Measurements from ENCODE around the gene PRR11.
"Not testable (repeated sequence)": the region's sequence is repeated elsewhere in the genome, so short reads cannot be mapped to it uniquely, and the experiment has no call there.

Gene PRR11

DNA sequence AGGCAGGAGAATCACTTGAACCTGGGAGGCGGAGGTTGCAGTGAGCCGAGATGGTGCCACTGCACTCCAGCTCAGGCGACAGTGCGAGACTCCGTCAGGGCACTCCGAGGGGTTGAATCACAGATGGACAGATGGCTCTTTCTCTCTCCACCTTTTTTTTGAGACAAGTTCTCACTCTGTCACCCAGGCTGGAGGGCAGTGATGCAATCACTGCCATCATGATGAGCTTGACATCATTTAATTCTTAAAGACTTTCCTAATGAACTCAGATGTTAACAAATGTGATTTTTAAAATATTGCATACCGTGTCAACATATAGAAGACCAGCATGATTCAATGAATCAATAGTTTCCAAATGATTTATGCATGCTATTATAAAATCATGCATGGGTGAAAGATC lies 68.3 kb downstream of the PRR11 start:
- no peaks in the 10 kb centered on the region for H3K79me2 ChIP-seq (ENCODE audit: control insufficient read depth, insufficient read depth, low read length)
- DNase-seq = no peak
- H2AK5ac ChIP-seq (ENCODE audit: low read length) = no peak overlapping the region
- no peaks in the 10 kb centered on the region for H3K79me1 ChIP-seq (ENCODE audit: low read length)
- H2BK120ac ChIP-seq (ENCODE audit: low read depth, low read length) = no peak overlapping the region
- H3K56ac ChIP-seq (ENCODE audit: low read length) = no peak overlapping the region
- H3K4me2 ChIP-seq (ENCODE audit: low read length) = no peak overlapping the region
- H3K9ac ChIP-seq (ENCODE audit: low read length) = no peak overlapping the region
- H4K5ac ChIP-seq (ENCODE audit: low read length) = no peak overlapping the region
- no peak overlapping the region for H3K27ac ChIP-seq (ENCODE audit: low read depth, low read length)
- H3K23ac ChIP-seq (ENCODE audit: low read length) = no peak overlapping the region
- H3K18ac ChIP-seq (ENCODE audit: low read length) = no peak overlapping the region
- no peak overlapping the region for H2BK15ac ChIP-seq (replicated peaks; ENCODE audit: low read depth)
- H4K8ac ChIP-seq (ENCODE audit: low read depth, low read length) = no peak overlapping the region
- H3K4me1 ChIP-seq (ENCODE audit: control insufficient read depth, low read depth, low read length) = no peaks in the 10 kb centered on the region
- no peak overlapping the region for H3K4me3 ChIP-seq (ENCODE audit: low read length)
- H2BK5ac ChIP-seq (ENCODE audit: low read length) = no peak overlapping the region
- no CpG with 5 or more reads among the region's 7 CpGs for WGBS (ENCODE audit: extremely low coverage, insufficient coverage, low lambda C conversion rate)
- H3K36me3 ChIP-seq (ENCODE audit: control insufficient read depth, insufficient read depth, low read length) = no peaks in the 10 kb centered on the region
- H3K27me3 ChIP-seq (ENCODE audit: insufficient read depth, low read length, poor library complexity) = no peaks in the 10 kb centered on the region
- H3K4ac ChIP-seq (ENCODE audit: low read depth, low read length) = no peak overlapping the region

DNA sequence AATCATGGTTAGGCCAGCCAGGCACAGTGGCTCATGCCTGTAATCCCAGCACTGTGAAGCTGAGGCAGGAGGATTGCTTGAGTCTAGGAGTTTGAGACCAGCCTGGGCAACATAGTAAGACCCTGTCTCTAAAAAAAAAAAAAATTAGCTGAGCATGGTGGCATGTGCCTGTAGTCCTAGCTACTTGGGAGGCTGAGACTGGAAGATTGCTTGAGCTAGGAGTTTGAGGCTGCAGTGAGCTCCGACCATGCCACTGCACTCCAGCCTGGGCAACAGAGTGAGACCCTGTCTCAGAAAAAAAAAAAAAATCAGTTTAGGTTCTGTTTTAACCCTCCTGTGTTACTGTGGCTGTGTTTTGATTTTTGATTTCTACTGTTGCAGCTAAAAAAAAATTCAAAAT lies 73.0 kb downstream of the PRR11 start:
- not testable (repeated sequence) for H3K9ac ChIP-seq (ENCODE audit: low read length); H2BK5ac ChIP-seq (ENCODE audit: low read length); H4K5ac ChIP-seq (ENCODE audit: low read length); H3K79me2 ChIP-seq (ENCODE audit: control insufficient read depth, insufficient read depth, low read length); H3K27me3 ChIP-seq (ENCODE audit: insufficient read depth, low read length, poor library complexity); H2AK5ac ChIP-seq (ENCODE audit: low read length); H3K4me2 ChIP-seq (ENCODE audit: low read length); H3K23ac ChIP-seq (ENCODE audit: low read length); H3K4me1 ChIP-seq (ENCODE audit: control insufficient read depth, low read depth, low read length); H3K27ac ChIP-seq (ENCODE audit: low read depth, low read length); H4K8ac ChIP-seq (ENCODE audit: low read depth, low read length); DNase-seq; H3K4ac ChIP-seq (ENCODE audit: low read depth, low read length); H3K56ac ChIP-seq (ENCODE audit: low read length); H3K79me1 ChIP-seq (ENCODE audit: low read length); H3K4me3 ChIP-seq (ENCODE audit: low read length); H2BK15ac ChIP-seq (replicated peaks; ENCODE audit: low read depth); H3K36me3 ChIP-seq (ENCODE audit: control insufficient read depth, insufficient read depth, low read length); H2BK120ac ChIP-seq (ENCODE audit: low read depth, low read length); H3K18ac ChIP-seq (ENCODE audit: low read length)
- no CpG with 5 or more reads among the region's 1 CpG for WGBS (ENCODE audit: extremely low coverage, insufficient coverage, low lambda C conversion rate)

DNA sequence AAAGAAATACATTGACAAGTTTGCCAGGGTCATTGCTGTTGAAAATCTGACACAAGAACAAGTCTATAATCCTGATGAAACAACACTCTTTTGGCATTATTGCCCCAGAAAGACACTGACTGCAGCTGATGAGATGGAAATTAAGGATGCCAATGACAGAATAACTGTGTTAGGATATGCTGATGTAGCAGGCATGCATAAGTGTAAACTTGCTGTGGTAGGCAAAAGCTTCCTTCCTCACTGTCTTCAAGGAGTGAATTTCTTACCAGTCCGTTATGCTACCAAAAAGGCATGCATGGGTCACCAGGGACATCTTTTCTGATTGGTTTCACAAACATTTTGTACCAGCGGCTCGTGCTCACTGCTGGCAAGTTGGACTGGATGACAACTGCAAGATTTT lies 75.2 kb downstream of the PRR11 start:
- H3K4me2 ChIP-seq (ENCODE audit: low read length) = no peak overlapping the region
- H3K79me2 ChIP-seq (ENCODE audit: control insufficient read depth, insufficient read depth, low read length) = no peaks in the 10 kb centered on the region
- WGBS (ENCODE audit: extremely low coverage, insufficient coverage, low lambda C conversion rate) = no CpG with 5 or more reads among the region's 3 CpGs
- H2AK5ac ChIP-seq (ENCODE audit: low read length) = no peak overlapping the region
- H3K18ac ChIP-seq (ENCODE audit: low read length) = no peak overlapping the region
- no peak overlapping the region for H4K8ac ChIP-seq (ENCODE audit: low read depth, low read length)
- H3K4me1 ChIP-seq (ENCODE audit: control insufficient read depth, low read depth, low read length) = no peaks in the 10 kb centered on the region
- H3K23ac ChIP-seq (ENCODE audit: low read length) = no peak overlapping the region
- H3K27me3 ChIP-seq (ENCODE audit: insufficient read depth, low read length, poor library complexity) = no peaks in the 10 kb centered on the region
- H2BK15ac ChIP-seq (replicated peaks; ENCODE audit: low read depth) = no peak overlapping the region
- H3K9ac ChIP-seq (ENCODE audit: low read length) = no peak overlapping the region
- no peak overlapping the region for H3K27ac ChIP-seq (ENCODE audit: low read depth, low read length)
- H2BK5ac ChIP-seq (ENCODE audit: low read length) = no peak overlapping the region
- H3K56ac ChIP-seq (ENCODE audit: low read length) = no peak overlapping the region
- H3K4me3 ChIP-seq (ENCODE audit: low read length) = no peak overlapping the region
- no peak for DNase-seq
- H4K5ac ChIP-seq (ENCODE audit: low read length) = no peak overlapping the region
- no peak overlapping the region for H3K4ac ChIP-seq (ENCODE audit: low read depth, low read length)
- H3K79me1 ChIP-seq (ENCODE audit: low read length) = no peaks in the 10 kb centered on the region
- no peak overlapping the region for H2BK120ac ChIP-seq (ENCODE audit: low read depth, low read length)
- H3K36me3 ChIP-seq (ENCODE audit: control insufficient read depth, insufficient read depth, low read length) = no peaks in the 10 kb centered on the region

DNA sequence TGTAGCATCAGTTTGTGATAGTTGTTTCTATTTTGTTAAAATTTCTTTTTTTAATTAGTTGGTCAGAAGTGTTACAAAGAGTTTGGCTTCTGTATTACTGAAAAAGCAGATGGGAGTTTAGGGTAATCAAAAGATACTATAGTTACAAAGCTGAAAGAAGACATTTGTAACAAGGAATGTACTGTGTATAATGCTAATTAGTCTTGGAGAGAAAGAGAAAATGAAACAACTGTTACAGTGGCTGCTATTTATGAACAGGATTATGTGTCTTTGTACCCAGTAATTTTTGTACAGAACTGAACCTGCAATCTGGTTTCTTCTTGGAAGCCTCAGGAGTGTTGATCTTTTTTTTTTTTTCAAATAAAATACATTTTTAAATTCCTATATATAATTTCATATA lies 79.1 kb downstream of the PRR11 start:
- H2BK15ac ChIP-seq (replicated peaks; ENCODE audit: low read depth) = no peak overlapping the region
- no peak overlapping the region for H2BK120ac ChIP-seq (ENCODE audit: low read depth, low read length)
- no peak overlapping the region for H2BK5ac ChIP-seq (ENCODE audit: low read length)
- H3K27ac ChIP-seq (ENCODE audit: low read depth, low read length) = no peak overlapping the region
- H3K56ac ChIP-seq (ENCODE audit: low read length) = no peak overlapping the region
- H3K4me3 ChIP-seq (ENCODE audit: low read length) = no peak overlapping the region
- H3K4me2 ChIP-seq (ENCODE audit: low read length) = no peak overlapping the region
- H3K79me2 ChIP-seq (ENCODE audit: control insufficient read depth, insufficient read depth, low read length) = no peaks in the 10 kb centered on the region
- no peak overlapping the region for H4K8ac ChIP-seq (ENCODE audit: low read depth, low read length)
- no peak overlapping the region for H4K5ac ChIP-seq (ENCODE audit: low read length)
- no peaks in the 10 kb centered on the region for H3K4me1 ChIP-seq (ENCODE audit: control insufficient read depth, low read depth, low read length)
- H3K27me3 ChIP-seq (ENCODE audit: insufficient read depth, low read length, poor library complexity) = no peaks in the 10 kb centered on the region
- DNase-seq = no peak
- no peak overlapping the region for H2AK5ac ChIP-seq (ENCODE audit: low read length)
- H3K23ac ChIP-seq (ENCODE audit: low read length) = no peak overlapping the region
- no peak overlapping the region for H3K18ac ChIP-seq (ENCODE audit: low read length)
- no peaks in the 10 kb centered on the region for H3K36me3 ChIP-seq (ENCODE audit: control insufficient read depth, insufficient read depth, low read length)
- H3K4ac ChIP-seq (ENCODE audit: low read depth, low read length) = no peak overlapping the region
- H3K9ac ChIP-seq (ENCODE audit: low read length) = no peak overlapping the region
- no peaks in the 10 kb centered on the region for H3K79me1 ChIP-seq (ENCODE audit: low read length)

GRCh38 chr17:59238906-59239305 lies 83.4 kb downstream of the PRR11 start:
- Histone ChIP-seq H3K4me1 (ENCODE audit: control insufficient read depth, low read depth, low read length) (no peaks in the 10 kb centered on the region), H3K27ac (ENCODE audit: low read depth, low read length) (no peak overlapping the region), H3K4me2 (ENCODE audit: low read length) (no peak overlapping the region), H3K18ac (ENCODE audit: low read length) (no peak overlapping the region), H3K27me3 (ENCODE audit: insufficient read depth, low read length, poor library complexity) (no peaks in the 10 kb centered on the region), H3K4ac (ENCODE audit: low read depth, low read length) (no peak overlapping the region), H3K36me3 (ENCODE audit: control insufficient read depth, insufficient read depth, low read length) (no peaks in the 10 kb centered on the region), H2AK5ac (ENCODE audit: low read length) (no peak overlapping the region), H2BK15ac (replicated peaks; ENCODE audit: low read depth) (no peak overlapping the region), H3K56ac (ENCODE audit: low read length) (no peak overlapping the region), H3K23ac (ENCODE audit: low read length) (no peak overlapping the region), H3K79me2 (ENCODE audit: control insufficient read depth, insufficient read depth, low read length) (no peaks in the 10 kb centered on the region), H4K5ac (ENCODE audit: low read length) (no peak overlapping the region), H2BK5ac (ENCODE audit: low read length) (no peak overlapping the region), H3K79me1 (ENCODE audit: low read length) (no peaks in the 10 kb centered on the region), H3K4me3 (ENCODE audit: low read length) (no peak overlapping the region), H3K9ac (ENCODE audit: low read length) (no peak overlapping the region), H4K8ac (ENCODE audit: low read depth, low read length) (no peak overlapping the region), H2BK120ac (ENCODE audit: low read depth, low read length) (no peak overlapping the region)
- no CpG with 5 or more reads among the region's 2 CpGs for WGBS (ENCODE audit: extremely low coverage, insufficient coverage, low lambda C conversion rate)
- no peak for DNase-seq

DNA sequence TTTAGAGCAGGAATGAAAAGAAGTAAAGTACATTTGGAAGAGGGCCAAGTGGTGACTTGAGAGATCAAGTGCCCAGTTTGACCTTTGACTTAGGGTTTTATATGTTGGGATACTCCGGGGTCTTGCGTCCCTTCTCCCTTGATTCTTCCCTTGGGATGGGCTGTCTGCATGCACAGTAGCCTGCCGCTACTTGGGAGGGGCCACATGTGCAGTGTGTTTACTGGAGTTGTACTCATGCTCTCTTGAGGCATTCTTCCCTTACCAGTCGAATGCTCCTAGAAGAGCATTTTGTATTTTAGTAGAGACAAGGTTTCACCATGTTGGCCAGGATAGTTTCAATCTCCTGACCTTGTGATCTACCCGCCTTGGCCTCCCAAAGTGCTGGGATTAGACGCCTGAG lies 88.5 kb downstream of the PRR11 start:
- Histone ChIP-seq H3K4me1 (ENCODE audit: control insufficient read depth, low read depth, low read length) (no peaks in the 10 kb centered on the region), H3K36me3 (ENCODE audit: control insufficient read depth, insufficient read depth, low read length) (no peaks in the 10 kb centered on the region), H3K79me1 (ENCODE audit: low read length) (no peaks in the 10 kb centered on the region), H2AK5ac (ENCODE audit: low read length) (no peak overlapping the region), H3K56ac (ENCODE audit: low read length) (no peak overlapping the region), H3K18ac (ENCODE audit: low read length) (no peak overlapping the region), H3K27ac (ENCODE audit: low read depth, low read length) (no peak overlapping the region), H2BK15ac (replicated peaks; ENCODE audit: low read depth) (no peak overlapping the region), H2BK5ac (ENCODE audit: low read length) (no peak overlapping the region), H2BK120ac (ENCODE audit: low read depth, low read length) (no peak overlapping the region), H3K23ac (ENCODE audit: low read length) (no peak overlapping the region), H3K27me3 (ENCODE audit: insufficient read depth, low read length, poor library complexity) (no peaks in the 10 kb centered on the region), H3K9ac (ENCODE audit: low read length) (no peak overlapping the region), H3K79me2 (ENCODE audit: control insufficient read depth, insufficient read depth, low read length) (no peaks in the 10 kb centered on the region), H4K8ac (ENCODE audit: low read depth, low read length) (no peak overlapping the region), H4K5ac (ENCODE audit: low read length) (no peak overlapping the region), H3K4me2 (ENCODE audit: low read length) (no peak overlapping the region), H3K4me3 (ENCODE audit: low read length) (no peak overlapping the region), H3K4ac (ENCODE audit: low read depth, low read length) (no peak overlapping the region)
- no peak for DNase-seq
- WGBS (ENCODE audit: extremely low coverage, insufficient coverage, low lambda C conversion rate) = no CpG with 5 or more reads among the region's 6 CpGs

All from mesendoderm (in vitro differentiated cells).